ENCODE results near the gene EDC4. TPM values are rescaled to one million over a fixed set of nuclear protein-coding genes. Genes with fewer than 3 reads are reported as not detected.
A peak's percentile ranks its signal among the peaks of the same experiment; 100 is the strongest.

The EDC4 gene
- total RNA-seq, 1 experiment from 2014 or later: 85.8 TPM

- Mint-ChIP-seq H3K4me3 (ENCODE audit: low read depth, unreplicated experiment) (no peak overlapping the region), H3K4me1 (ENCODE audit: low read depth, unreplicated experiment) (peaks cover 42% of the 10 kb centered on the region), H3K27me3 (ENCODE audit: unreplicated experiment) (no peaks in the 10 kb centered on the region), H3K9me3 (ENCODE audit: low read depth, unreplicated experiment) (no peaks in the 10 kb centered on the region), H3K27ac (ENCODE audit: unreplicated experiment) (no peak overlapping the region), H3K36me3 (ENCODE audit: insufficient read depth, unreplicated experiment) (peaks cover 55% of the 10 kb centered on the region)
- BruUV-seq (replicated peaks): no TSS peak
- CTCF ChIA-PET: interaction anchor here (0.5 to 0.6 kb wide), 2 partner anchors 291 to 960 kb away, joined by 3 read pairs; no protein-coding TSS in a partner anchor
- intact Hi-C loops (cut with micrococcal nuclease; ENCODE audit: unreplicated experiment): no loop called here
- no peak for DNase-seq
- no peak for TF ChIP-seq CTCF (IDR thresholded peaks at IDR 0.05; ENCODE audit: unreplicated experiment)
These were observed 17.1 kb upstream of the EDC4 start for GRCh38 chr16:67855789-67856188.

- DNase-seq: no peak
- CTCF ChIA-PET: interaction anchor here (1.0 to 1.9 kb wide), 5 partner anchors 9 to 596 kb away, joined by 3 to 9 read pairs (median 4); partner anchors contain the start of genes CENPT, RANBP10 and TSNAXIP1
- Mint-ChIP-seq H3K4me1 (ENCODE audit: low read depth, unreplicated experiment) (peaks cover 54% of the 10 kb centered on the region), H3K27me3 (ENCODE audit: unreplicated experiment) (no peaks in the 10 kb centered on the region), H3K9me3 (ENCODE audit: low read depth, unreplicated experiment) (no peaks in the 10 kb centered on the region), H3K27ac (ENCODE audit: unreplicated experiment) (peak overlapping the region; percentile 98), H3K36me3 (ENCODE audit: insufficient read depth, unreplicated experiment) (peaks cover 67% of the 10 kb centered on the region), H3K4me3 (ENCODE audit: low read depth, unreplicated experiment) (peak overlapping the region; percentile 55)
- TF ChIP-seq CTCF (IDR thresholded peaks at IDR 0.05; ENCODE audit: unreplicated experiment): no peak
- intact Hi-C loops (cut with micrococcal nuclease; ENCODE audit: unreplicated experiment): no loop called here
- no TSS peak for BruUV-seq (replicated peaks)
These were observed 15.8 kb upstream of the EDC4 start for GRCh38 chr16:67856927-67857546.

GRCh38 chr16:67857547-67858233, 15.2 kb upstream of the EDC4 start:
- Mint-ChIP-seq H3K27ac (ENCODE audit: unreplicated experiment) (peak overlapping the region; percentile 98), H3K4me1 (ENCODE audit: low read depth, unreplicated experiment) (peaks cover 59% of the 10 kb centered on the region), H3K36me3 (ENCODE audit: insufficient read depth, unreplicated experiment) (peaks cover 67% of the 10 kb centered on the region), H3K27me3 (ENCODE audit: unreplicated experiment) (no peaks in the 10 kb centered on the region), H3K9me3 (ENCODE audit: low read depth, unreplicated experiment) (no peaks in the 10 kb centered on the region), H3K4me3 (ENCODE audit: low read depth, unreplicated experiment) (peak overlapping the region; percentile 55)
- peak; percentile 91 for DNase-seq
- intact Hi-C loops (cut with micrococcal nuclease; ENCODE audit: unreplicated experiment): no loop called here
- TF ChIP-seq CTCF (IDR thresholded peaks at IDR 0.05; ENCODE audit: unreplicated experiment): no peak
- CTCF ChIA-PET: interaction anchor here (1.0 to 2.3 kb wide), 7 partner anchors 10 to 597 kb away, joined by 3 to 9 read pairs (median 4); partner anchors contain the start of genes CENPT, RANBP10 and TSNAXIP1
- no TSS peak for BruUV-seq (replicated peaks)

GRCh38 chr16:67858500-67858899, 14.4 kb upstream of the EDC4 start:
- DNase-seq: no peak
- no peak for TF ChIP-seq CTCF (IDR thresholded peaks at IDR 0.05; ENCODE audit: unreplicated experiment)
- intact Hi-C loops (cut with micrococcal nuclease; ENCODE audit: unreplicated experiment): no loop called here
- Mint-ChIP-seq H3K27ac (ENCODE audit: unreplicated experiment) (peak overlapping the region; percentile 98), H3K9me3 (ENCODE audit: low read depth, unreplicated experiment) (no peaks in the 10 kb centered on the region), H3K36me3 (ENCODE audit: insufficient read depth, unreplicated experiment) (peaks cover 67% of the 10 kb centered on the region), H3K27me3 (ENCODE audit: unreplicated experiment) (no peaks in the 10 kb centered on the region), H3K4me3 (ENCODE audit: low read depth, unreplicated experiment) (peak overlapping the region; percentile 55), H3K4me1 (ENCODE audit: low read depth, unreplicated experiment) (peaks cover 66% of the 10 kb centered on the region)
- CTCF ChIA-PET: interaction anchor here (1.0 to 2.3 kb wide), 5 partner anchors 11 to 337 kb away, joined by 3 to 9 read pairs (median 4); partner anchors contain the start of genes CENPT, RANBP10 and TSNAXIP1
- BruUV-seq (replicated peaks): TSS peak; percentile 13

All from Calu3 (cell line).